GM20000 (cell line): Measurements from ENCODE around the gene ZNF587B.
"Not testable (repeated sequence)": the region's sequence is repeated elsewhere in the genome, so short reads cannot be mapped to it uniquely, and the experiment has no call there.

Source experiments
- DNase-seq: peaks from one replicate; pipeline ENCODE4 v3.0.0; 2012; ENCODE audit warnings: low spot score
- TF ChIP-seq, protein P1 (sequence below): IDR thresholded peaks from 2 replicates; pipeline ENCODE4 v1.5.1; 2012; ENCODE audit warnings: mild to moderate bottlenecking, control low read depth; ENCODE audit errors: extremely low read depth, missing control alignments

ZNF587B gene

DNA sequence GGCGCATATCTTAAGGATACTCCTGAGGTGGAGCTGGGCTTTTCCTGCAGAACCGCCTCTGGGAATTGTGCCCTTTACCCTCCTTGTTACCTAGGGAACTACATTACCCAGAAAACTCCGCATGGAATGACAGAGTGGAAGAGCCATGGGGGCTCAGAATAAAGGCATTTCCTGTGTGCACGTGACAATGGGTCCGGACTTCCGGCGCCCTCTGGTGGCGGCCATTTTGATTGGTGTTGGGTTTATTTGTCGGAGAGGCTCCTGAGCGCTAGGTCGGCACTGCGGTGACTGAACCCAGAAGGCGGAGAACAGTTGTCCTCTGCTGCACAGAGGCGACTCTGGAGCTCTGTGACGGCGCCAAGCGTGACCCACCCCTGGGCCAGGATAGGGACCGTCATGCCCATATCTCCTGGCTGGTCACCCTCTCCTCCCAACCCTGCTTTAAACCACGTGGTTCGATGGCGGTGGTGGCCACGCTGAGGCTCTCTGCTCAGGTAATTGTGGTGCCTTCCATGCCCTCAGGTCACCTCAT, at the start of gene ZNF587B:
ZNF587B (plus strand) TSS at position 229 of the 532 bp plus-strand sequence; CDS start at position 459, 230 bp downstream.
- DNase-seq, result no peak

DNA sequence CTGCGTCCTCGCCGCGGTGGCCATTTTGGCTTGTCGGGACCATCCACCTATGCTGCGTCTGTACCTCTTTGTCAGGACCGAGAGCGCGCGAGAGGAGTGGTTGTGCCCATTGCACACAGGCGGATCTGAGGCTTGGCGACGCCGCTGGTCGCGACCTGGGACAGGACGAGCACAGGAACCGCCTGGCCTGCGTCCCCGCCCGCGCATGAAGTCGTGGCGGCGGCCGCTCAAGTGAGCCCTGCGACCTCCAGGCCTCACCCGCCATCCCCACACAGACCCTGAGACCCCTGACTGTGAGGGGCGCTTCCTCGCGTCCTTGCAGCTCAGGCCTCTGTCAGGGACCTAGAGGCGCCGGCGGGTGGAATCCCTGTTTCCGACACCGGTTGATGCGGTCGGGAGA, 43.8 kb upstream of the ZNF587B start:
- TF ChIP-seq, protein P1, sequence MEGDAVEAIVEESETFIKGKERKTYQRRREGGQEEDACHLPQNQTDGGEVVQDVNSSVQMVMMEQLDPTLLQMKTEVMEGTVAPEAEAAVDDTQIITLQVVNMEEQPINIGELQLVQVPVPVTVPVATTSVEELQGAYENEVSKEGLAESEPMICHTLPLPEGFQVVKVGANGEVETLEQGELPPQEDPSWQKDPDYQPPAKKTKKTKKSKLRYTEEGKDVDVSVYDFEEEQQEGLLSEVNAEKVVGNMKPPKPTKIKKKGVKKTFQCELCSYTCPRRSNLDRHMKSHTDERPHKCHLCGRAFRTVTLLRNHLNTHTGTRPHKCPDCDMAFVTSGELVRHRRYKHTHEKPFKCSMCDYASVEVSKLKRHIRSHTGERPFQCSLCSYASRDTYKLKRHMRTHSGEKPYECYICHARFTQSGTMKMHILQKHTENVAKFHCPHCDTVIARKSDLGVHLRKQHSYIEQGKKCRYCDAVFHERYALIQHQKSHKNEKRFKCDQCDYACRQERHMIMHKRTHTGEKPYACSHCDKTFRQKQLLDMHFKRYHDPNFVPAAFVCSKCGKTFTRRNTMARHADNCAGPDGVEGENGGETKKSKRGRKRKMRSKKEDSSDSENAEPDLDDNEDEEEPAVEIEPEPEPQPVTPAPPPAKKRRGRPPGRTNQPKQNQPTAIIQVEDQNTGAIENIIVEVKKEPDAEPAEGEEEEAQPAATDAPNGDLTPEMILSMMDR, result no peak
- DNase-seq, result no peak

More for the DNA sequence above, at the start of gene ZNF587B:
- TF ChIP-seq, protein P1, result no peak

DNA sequence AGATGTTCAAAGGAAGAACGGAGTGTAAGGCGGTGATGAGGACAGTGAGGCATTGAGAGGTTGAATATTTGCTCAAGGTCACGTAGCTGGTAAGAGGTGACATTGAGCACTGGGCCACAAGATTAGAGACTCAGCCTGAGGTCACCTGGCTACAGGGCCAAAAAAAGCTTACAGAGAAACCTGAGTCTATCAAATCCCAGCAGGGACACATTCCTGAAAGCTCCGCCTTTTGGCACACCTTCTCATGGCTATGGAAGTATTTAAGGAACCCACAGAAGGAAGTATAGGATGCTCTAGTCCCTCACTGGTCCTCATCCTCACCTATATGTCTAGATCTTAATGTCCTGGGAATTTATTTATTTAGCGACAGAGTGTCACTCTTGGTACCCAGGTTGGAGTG, 43.2 kb upstream of the ZNF587B start:
- TF ChIP-seq, protein P1, result no peak
- DNase-seq, result no peak

DNA sequence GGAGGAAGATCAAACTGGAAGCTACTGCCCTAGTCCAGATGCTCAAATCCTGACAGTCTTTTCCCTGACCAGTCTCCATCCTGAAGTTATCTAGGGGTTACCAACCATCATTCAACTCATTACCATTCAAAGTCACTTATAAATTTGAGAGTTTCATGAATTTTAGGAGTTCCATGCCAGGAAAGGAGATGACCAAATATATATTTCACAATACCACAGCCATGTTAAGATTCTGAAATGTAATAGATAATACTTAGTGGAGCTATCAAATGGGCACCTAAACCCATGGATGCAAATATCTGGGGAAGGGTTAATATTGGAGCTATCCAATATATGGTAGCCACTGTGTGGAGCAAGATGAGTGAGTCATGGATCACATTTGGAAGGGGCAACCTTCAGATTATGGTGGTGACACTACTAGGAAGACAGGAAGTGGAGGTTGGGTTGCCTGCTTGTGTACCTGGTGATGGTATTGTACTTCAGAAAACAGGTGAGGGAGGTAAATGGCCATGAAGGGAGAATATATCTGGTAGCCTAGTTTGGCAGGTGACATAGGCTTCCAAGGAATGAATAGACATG, 41.9 kb upstream of the ZNF587B start:
- no peak for DNase-seq
- TF ChIP-seq, protein P1, result no peak

DNA sequence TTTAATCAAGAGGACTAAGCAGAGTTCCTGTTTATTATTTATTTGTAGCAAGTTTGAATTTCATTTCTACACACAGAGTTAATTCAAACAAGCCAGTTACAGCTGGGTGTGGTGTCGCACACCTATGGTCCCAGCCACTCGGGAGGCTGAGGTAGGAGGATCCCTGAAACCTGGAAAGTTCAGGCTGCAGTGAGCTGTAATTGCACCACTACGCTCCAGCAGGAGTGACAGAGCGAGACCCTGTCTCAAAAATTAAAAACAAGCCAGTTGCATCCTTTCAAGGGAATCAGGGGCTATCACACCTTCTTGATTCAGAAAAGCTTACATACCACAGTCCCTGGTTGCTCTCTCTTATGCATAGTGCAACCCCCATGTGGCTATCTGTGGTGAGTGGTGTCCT, 40.8 kb upstream of the ZNF587B start:
- TF ChIP-seq, protein P1, result no peak
- no peak for DNase-seq

DNA sequence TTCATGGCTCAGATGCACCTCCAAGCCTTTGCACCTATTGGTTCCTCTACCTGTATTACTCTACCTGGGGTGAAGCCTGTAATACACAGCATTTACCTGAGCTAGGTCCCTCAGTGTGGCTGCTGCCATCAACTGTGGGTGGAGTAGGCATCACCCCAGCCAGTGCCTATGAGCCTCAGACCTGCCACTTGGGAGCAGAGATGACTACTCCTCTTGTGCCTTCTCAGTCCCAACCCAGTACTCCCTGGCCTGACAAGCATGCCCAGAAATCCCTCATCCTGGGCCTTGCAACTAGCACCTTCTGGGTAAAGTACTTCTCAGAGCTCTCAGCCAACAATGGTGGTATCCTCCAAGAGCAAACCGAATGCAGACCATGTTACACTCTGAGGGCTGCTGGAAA, 33.5 kb upstream of the ZNF587B start:
- DNase-seq, result not testable (repeated sequence)

DNA sequence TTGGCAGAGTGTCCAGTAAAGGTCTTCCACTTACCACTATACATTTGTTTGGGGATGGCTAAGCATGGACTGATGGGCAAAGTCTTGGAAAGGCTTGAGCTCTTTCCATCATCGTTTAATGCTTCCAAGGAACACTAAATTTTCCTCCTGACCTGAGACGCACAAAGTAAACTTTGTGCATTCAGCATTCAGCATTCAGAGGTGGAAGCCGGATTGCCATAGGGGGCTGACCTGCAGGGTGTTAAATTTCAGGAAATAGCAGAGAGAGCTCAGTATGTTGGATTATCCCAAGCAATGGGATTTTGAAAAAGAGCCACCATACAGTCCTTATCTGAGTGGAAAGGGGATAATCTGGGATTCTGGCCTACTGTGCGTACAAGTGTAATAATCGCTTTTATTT, 29.4 kb upstream of the ZNF587B start:
- no peak for DNase-seq
- TF ChIP-seq, protein P1, result no peak

DNA sequence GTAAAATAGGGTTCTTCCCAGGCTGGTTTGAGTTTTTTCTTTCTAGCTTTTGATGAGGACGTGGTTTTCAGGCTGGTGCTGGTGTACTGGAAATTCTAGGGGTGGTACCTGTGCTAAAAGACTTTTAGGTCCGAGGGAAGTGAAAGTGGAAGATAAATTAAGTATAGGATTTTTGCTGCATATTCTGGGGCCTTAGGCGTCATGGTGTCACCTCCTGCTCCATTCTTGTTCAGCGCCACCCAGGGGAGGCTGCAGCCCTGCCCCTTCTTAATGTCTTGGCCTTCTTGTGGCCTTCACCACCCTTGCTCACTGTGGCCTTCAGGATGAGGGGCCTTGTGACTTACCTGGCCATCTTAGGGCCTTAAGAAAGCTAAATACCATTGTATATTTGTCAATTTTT, 27.8 kb upstream of the ZNF587B start:
- TF ChIP-seq, protein P1, result peak; percentile 38
- DNase-seq, result no peak
